NCI-H524 (cell line): ENCODE measurements around the gene RNF17.

ENCODE experiments used
- DNase-seq, 2 experiments: peaks; one replicate each; lab custom pipeline; 2025; lab: John Stamatoyannopoulos, UW

RNF17 gene

GRCh38 chr13:24899601-24900000, 135.6 kb downstream of the RNF17 start:
- no peak for DNase-seq

- no peak for DNase-seq
Observed at GRCh38 chr13:24900507-24900906, 136.5 kb downstream of the RNF17 start.

- no peak for DNase-seq
Observed at GRCh38 chr13:24905242-24905641, 141.3 kb downstream of the RNF17 start.

GRCh38 chr13:24906268-24906667, 142.3 kb downstream of the RNF17 start:
- DNase-seq = no peak

GRCh38 chr13:24910502-24911132, 146.6 kb downstream of the RNF17 start:
- DNase-seq = no peak

DNA sequence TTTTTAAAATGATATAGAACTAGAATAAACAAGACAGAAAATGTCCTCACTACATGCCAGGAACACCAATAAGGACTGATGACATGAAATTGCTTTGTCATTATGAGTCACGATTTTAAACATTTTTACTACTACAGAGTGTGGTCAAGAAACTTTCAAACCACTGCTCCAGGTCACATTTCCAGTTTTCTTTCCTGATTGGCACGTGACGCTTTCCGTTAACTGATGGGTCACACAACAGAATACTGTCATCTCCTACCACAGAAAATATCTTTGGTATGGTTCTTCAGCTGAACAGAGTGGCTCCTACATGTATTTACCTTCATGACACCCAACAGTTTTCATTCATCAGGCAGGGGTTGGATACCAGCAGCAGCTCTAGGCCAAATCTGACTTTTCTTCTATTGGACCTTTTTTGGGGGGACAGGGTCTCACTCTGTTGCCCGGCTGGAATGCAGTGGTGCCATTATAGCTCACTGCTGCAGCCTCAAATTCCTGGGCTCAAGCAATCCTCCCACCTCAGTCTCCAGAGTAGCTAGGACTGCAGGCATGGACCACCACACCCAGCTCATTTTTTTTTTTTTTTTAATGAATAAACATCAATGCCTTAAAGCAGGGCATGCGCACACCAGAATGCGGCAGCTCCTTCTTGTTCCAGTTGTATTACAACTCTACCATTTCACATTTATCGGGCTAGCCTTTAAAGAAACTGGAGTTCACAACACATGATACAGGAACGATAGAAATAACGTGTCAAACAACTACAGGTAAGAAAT, 147.4 kb downstream of the RNF17 start:
- no peak for DNase-seq

DNA sequence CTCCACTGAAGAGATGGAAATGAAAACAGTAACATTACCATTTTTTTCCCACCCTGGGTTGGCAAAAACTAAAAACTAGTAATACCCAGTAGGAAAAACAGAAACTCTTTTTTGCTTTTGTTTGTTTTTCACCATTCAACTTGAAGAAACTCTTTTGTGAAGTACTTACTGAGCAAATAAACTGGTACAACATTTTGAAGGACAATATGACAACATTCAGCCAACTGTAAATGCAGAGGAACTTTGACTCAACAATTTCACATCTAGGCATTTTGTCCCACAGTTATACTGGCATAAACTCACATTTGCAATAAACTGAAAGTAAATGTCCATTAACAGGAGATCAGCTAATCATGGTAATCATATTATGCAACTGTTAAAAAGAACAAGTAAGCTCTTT, 152.5 kb downstream of the RNF17 start:
- no peak for DNase-seq

GRCh38 chr13:24921003-24921402, 157.0 kb downstream of the RNF17 start:
- no peak for DNase-seq

- no peak for DNase-seq
Observed at GRCh38 chr13:24921881-24922280, 157.9 kb downstream of the RNF17 start.

DNA sequence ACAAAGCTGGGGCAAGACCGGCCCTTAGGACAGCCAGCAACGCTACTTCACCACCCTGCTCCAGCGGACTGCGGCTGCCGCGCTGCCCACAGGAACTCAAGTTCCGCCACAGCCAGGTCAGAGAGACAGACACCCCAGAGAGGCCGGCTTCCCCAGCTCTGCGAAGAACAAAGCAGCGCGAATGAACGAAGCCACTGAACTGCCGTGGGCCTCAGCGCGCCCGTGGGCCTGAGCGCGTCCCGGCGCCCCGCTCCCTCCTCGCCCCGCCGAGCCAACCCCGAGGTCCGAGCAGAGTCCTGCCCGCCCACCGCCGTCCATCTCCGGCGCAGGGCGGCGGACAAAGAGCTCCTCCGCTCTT, 158.4 kb downstream of the RNF17 start:
- peak in 1 of 2 experiments; percentile 43 for DNase-seq

GRCh38 chr13:24922745-24923591, 159.0 kb downstream of the RNF17 start:
- DNase-seq = peak; percentile 96 to 99

DNA sequence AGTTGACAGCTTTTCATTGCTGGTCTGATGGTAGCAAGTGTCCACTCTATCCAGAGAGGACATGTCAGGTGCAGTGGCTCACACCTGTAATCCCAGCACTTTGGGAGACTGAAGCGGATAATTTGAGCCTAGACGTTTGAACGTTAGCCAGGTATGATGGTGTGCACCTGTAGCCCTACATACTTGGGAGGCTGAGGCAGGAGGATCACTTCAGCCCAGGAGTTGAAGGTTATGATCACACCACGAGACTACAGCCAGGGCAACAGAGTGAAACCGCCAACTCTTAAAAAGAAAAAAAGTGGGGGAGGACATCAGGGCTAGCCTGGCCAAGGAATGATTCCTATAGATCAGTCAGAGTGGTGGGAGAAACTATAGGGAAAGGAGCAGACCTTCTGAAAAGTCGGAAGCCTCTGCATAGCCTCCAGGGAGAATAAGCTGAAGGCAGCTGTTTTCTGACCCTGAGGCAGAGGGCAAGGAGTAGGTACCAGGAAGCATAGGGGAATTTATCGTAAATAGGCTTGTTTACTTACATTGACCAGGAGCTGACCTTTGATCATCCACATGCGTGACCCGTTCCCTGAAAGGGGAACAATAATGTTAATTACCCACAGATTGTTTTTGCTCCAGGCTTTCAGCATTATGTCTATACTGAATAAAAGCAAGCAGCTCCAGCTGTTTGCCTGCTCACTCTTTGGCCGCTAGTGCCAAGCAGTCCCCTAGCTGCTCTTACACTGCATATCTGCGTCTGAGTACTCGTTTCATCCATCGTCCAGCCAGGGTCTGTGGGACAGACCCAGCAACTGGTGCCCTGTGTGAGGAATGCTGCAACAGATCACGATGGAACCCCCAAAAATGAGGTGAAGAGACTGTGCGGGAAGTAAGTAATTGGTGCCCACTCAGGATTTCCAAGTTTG, 161.6 kb downstream of the RNF17 start:
- no peak for DNase-seq

- DNase-seq = no peak
Observed at GRCh38 chr13:24927810-24928404, 163.9 kb downstream of the RNF17 start.

DNA sequence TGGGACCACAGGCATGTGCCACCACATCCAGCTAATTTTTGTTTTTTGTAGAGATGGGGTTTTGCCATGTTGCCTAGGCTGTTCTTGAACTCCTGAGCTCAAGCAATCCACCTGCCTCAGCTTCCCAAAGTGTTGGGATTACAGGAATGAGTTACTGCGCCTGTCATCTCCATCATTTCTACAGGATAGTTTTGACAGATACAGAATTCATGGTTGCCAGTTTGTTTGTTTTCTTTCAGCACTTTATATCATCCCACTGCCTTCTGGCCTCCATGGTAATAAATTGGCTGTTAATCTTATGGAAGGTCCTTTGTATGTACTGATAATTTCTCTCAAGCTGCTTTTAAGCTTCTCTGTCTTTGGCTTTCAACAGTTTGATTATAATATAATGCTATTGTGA, 165.2 kb downstream of the RNF17 start:
- no peak for DNase-seq
